ENCODE results near the gene ZNF180.
"Not testable (repeated sequence)": the region's sequence is repeated elsewhere in the genome, so short reads cannot be mapped to it uniquely, and the experiment has no call there.

ZNF180 gene

GRCh38 chr19:44499962-44500949, at the start of gene ZNF180:
Gene ZNF180, minus strand, starts transcription at chr19:44500522. Its CDS starts 3,188 bp downstream, at chr19:44497334.
- Mint-ChIP-seq H3K27me3 (peaks cover 12% of the 10 kb centered on the region), H3K4me1 (peaks cover 45% of the 10 kb centered on the region), H3K27ac (ENCODE audit: low read depth) (peak within 1 kb of the TSS; percentile 94), H3K9me3 (peaks cover 31% of the 10 kb centered on the region), H3K4me3 (peak within 1 kb of the TSS; percentile 97), H3K36me3 (ENCODE audit: insufficient read depth) (peaks cover 22% of the 10 kb centered on the region)
- DNase-seq (ENCODE audit: low spot score in 2 of 2) (peak; percentile 90 to 96), ATAC-seq (replicated peaks; ENCODE audit: extremely low read depth, poor library complexity, severe bottlenecking) (peak; percentile 91)

DNA sequence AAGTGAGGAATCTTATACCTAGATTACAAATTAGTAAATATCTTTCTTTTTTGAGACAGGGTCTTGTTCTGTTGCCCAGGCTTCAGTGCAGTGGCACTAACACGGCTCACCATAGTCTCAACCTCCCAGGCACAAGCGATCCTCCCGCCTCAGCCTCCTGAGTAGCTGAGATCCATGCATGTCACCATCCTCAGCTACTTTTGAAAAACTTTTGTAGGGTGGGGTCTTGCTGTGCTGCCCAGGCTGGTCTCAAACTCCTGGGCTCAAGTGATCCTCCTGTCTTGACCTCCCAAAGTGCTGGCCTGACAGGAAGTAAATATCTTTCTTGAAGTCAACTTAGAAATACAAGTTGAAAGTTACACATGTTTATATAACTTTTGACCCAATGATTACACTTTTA, 49.2 kb upstream of the ZNF180 start:
- Mint-ChIP-seq H3K4me1 (no peaks in the 10 kb centered on the region), H3K4me3 (no peak overlapping the region), H3K9me3 (peaks cover 26% of the 10 kb centered on the region), H3K27ac (ENCODE audit: low read depth) (no peak overlapping the region), H3K27me3 (peaks cover 16% of the 10 kb centered on the region), H3K36me3 (ENCODE audit: insufficient read depth) (no peaks in the 10 kb centered on the region)
- DNase-seq (ENCODE audit: low spot score in 2 of 2): no peak
- no peak for ATAC-seq (replicated peaks; ENCODE audit: extremely low read depth, poor library complexity, severe bottlenecking)

DNA sequence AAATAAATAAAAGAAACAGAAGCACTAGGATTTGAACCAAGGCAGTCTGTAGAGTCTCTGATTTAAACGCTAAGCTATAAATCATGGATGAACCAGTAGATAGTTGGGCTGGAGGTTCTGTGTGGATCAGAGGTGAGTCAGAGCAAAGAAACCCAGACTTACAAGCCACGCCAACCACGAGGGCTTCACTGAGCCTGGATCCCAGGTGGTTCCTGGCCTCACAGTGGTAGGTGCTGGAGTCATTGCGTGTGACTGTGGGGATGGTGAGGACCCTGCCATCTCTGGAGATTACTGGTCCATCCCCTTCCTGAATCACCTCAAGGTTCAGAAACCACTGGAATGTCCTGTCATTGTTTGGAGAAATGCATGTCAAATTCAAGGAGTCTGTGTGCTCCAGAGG, 48.4 kb upstream of the ZNF180 start:
- Mint-ChIP-seq H3K36me3 (ENCODE audit: insufficient read depth) (no peaks in the 10 kb centered on the region), H3K4me1 (no peaks in the 10 kb centered on the region), H3K27ac (ENCODE audit: low read depth) (no peak overlapping the region), H3K27me3 (peaks cover 19% of the 10 kb centered on the region), H3K9me3 (peaks cover 32% of the 10 kb centered on the region), H3K4me3 (no peak overlapping the region)
- no peak for DNase-seq (ENCODE audit: low spot score in 2 of 2)
- ATAC-seq (replicated peaks; ENCODE audit: extremely low read depth, poor library complexity, severe bottlenecking): no peak

- H3K27me3 Mint-ChIP-seq: peaks cover 30% of the 10 kb centered on the region
- no peak for ATAC-seq (replicated peaks; ENCODE audit: extremely low read depth, poor library complexity, severe bottlenecking)
- no peak overlapping the region for H3K27ac Mint-ChIP-seq (ENCODE audit: low read depth)
- peaks cover 34% of the 10 kb centered on the region for H3K9me3 Mint-ChIP-seq
- H3K36me3 Mint-ChIP-seq (ENCODE audit: insufficient read depth): no peaks in the 10 kb centered on the region
- no peak overlapping the region for H3K4me3 Mint-ChIP-seq
- DNase-seq (ENCODE audit: low spot score in 2 of 2): no peak
- H3K4me1 Mint-ChIP-seq: no peaks in the 10 kb centered on the region
Observed at GRCh38 chr19:44544031-44544430, 43.7 kb upstream of the ZNF180 start.

- Mint-ChIP-seq H3K4me3 (no peak overlapping the region), H3K4me1 (no peaks in the 10 kb centered on the region)
Observed at GRCh38 chr19:44542671-44543070, 42.3 kb upstream of the ZNF180 start.

GRCh38 chr19:44540736-44541135, 40.4 kb upstream of the ZNF180 start:
- no peak for ATAC-seq (replicated peaks; ENCODE audit: extremely low read depth, poor library complexity, severe bottlenecking)
- H3K4me1 Mint-ChIP-seq: no peaks in the 10 kb centered on the region
- H3K4me3 Mint-ChIP-seq: no peak overlapping the region
- H3K9me3 Mint-ChIP-seq: peaks cover 34% of the 10 kb centered on the region
- H3K27ac Mint-ChIP-seq (ENCODE audit: low read depth): no peak overlapping the region
- no peak for DNase-seq (ENCODE audit: low spot score in 2 of 2)
- peaks cover 26% of the 10 kb centered on the region for H3K27me3 Mint-ChIP-seq
- H3K36me3 Mint-ChIP-seq (ENCODE audit: insufficient read depth): no peaks in the 10 kb centered on the region

More at GRCh38 chr19:44542671-44543070, 42.3 kb upstream of the ZNF180 start:
- no peak for DNase-seq (ENCODE audit: low spot score in 2 of 2)
- H3K27ac Mint-ChIP-seq (ENCODE audit: low read depth): no peak overlapping the region
- peaks cover 27% of the 10 kb centered on the region for H3K27me3 Mint-ChIP-seq
- peaks cover 35% of the 10 kb centered on the region for H3K9me3 Mint-ChIP-seq
- no peak for ATAC-seq (replicated peaks; ENCODE audit: extremely low read depth, poor library complexity, severe bottlenecking)
- no peaks in the 10 kb centered on the region for H3K36me3 Mint-ChIP-seq (ENCODE audit: insufficient read depth)

DNA sequence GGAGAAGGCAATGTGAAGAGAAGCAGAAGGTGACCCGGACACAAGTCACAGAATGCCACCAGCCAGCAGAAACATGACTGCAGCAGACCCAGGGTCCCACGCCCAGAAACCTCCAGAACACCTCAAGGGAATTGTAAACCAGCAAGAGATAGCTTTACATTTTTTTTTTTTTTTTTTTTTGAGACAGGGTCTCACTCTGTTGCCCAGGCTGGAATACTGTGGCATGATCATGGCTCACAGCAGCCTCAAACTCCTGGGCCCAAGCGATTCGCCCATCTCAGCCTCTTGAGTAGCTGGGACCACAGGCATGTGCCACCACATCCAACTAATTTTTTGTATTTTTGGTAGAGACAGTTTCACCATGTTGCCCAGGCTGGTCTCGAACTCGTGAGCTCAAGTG, 39.7 kb upstream of the ZNF180 start:
- no peak for ATAC-seq (replicated peaks; ENCODE audit: extremely low read depth, poor library complexity, severe bottlenecking)
- peaks cover 29% of the 10 kb centered on the region for H3K27me3 Mint-ChIP-seq
- DNase-seq (ENCODE audit: low spot score in 2 of 2): no peak
- H3K36me3 Mint-ChIP-seq (ENCODE audit: insufficient read depth): no peaks in the 10 kb centered on the region
- no peak overlapping the region for H3K4me3 Mint-ChIP-seq
- no peaks in the 10 kb centered on the region for H3K4me1 Mint-ChIP-seq
- peaks cover 41% of the 10 kb centered on the region for H3K9me3 Mint-ChIP-seq
- H3K27ac Mint-ChIP-seq (ENCODE audit: low read depth): no peak overlapping the region

- ATAC-seq (replicated peaks; ENCODE audit: extremely low read depth, poor library complexity, severe bottlenecking) (no peak), DNase-seq (ENCODE audit: low spot score in 2 of 2) (no peak)
- H3K36me3 Mint-ChIP-seq (ENCODE audit: insufficient read depth): no peaks in the 10 kb centered on the region
- no peak overlapping the region for H3K4me3 Mint-ChIP-seq
- peaks cover 34% of the 10 kb centered on the region for H3K27me3 Mint-ChIP-seq
- no peaks in the 10 kb centered on the region for H3K4me1 Mint-ChIP-seq
- no peak overlapping the region for H3K27ac Mint-ChIP-seq (ENCODE audit: low read depth)
- H3K9me3 Mint-ChIP-seq: peaks cover 35% of the 10 kb centered on the region
Observed at GRCh38 chr19:44539236-44539826, 39.0 kb upstream of the ZNF180 start.

- ATAC-seq (replicated peaks; ENCODE audit: extremely low read depth, poor library complexity, severe bottlenecking); H3K36me3 Mint-ChIP-seq (ENCODE audit: insufficient read depth); H3K4me1 Mint-ChIP-seq; H3K27ac Mint-ChIP-seq (ENCODE audit: low read depth); H3K4me3 Mint-ChIP-seq; DNase-seq (ENCODE audit: low spot score in 2 of 2): not testable (repeated sequence)
- Mint-ChIP-seq H3K9me3 (peaks cover 25% of the 10 kb centered on the region), H3K27me3 (peaks cover 45% of the 10 kb centered on the region)
Observed at GRCh38 chr19:44535361-44535760, 35.0 kb upstream of the ZNF180 start.

DNA sequence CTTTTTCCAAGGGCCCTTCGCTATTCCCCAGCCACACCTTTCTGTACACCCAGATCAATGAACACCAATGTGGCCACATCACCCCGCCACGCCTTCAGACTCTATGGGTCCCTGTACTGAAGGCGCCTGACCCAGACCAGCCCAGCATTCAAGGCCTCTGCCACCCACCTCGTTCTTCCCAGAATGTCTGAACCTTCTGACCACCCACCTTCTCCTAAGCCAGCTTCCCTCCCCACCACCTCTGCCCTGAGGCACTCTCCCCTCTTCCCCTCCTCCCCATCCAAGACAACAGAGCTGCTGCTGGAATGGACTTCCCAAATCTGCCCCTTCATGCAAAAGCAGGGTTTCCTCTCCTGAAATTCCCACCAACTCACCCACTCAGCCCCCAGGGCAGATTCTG, 32.5 kb upstream of the ZNF180 start:
- Mint-ChIP-seq H3K36me3 (ENCODE audit: insufficient read depth) (no peaks in the 10 kb centered on the region), H3K4me3 (no peak overlapping the region), H3K27ac (ENCODE audit: low read depth) (no peak overlapping the region), H3K27me3 (peaks cover 45% of the 10 kb centered on the region), H3K9me3 (peaks cover 30% of the 10 kb centered on the region), H3K4me1 (no peaks in the 10 kb centered on the region)
- ATAC-seq (replicated peaks; ENCODE audit: extremely low read depth, poor library complexity, severe bottlenecking) (no peak), DNase-seq (ENCODE audit: low spot score in 2 of 2) (no peak)

GRCh38 chr19:44530777-44531176, 30.5 kb upstream of the ZNF180 start:
- peaks cover 26% of the 10 kb centered on the region for H3K9me3 Mint-ChIP-seq
- no peak overlapping the region for H3K4me3 Mint-ChIP-seq
- peaks cover 45% of the 10 kb centered on the region for H3K27me3 Mint-ChIP-seq
- ATAC-seq (replicated peaks; ENCODE audit: extremely low read depth, poor library complexity, severe bottlenecking) (no peak), DNase-seq (ENCODE audit: low spot score in 2 of 2) (no peak)
- peaks cover 2% of the 10 kb centered on the region for H3K36me3 Mint-ChIP-seq (ENCODE audit: insufficient read depth)
- H3K4me1 Mint-ChIP-seq: no peaks in the 10 kb centered on the region
- H3K27ac Mint-ChIP-seq (ENCODE audit: low read depth): no peak overlapping the region

GRCh38 chr19:44529536-44529935, 29.2 kb upstream of the ZNF180 start, which contains the start of gene CEACAM20:
Gene CEACAM20, minus strand, starts transcription at chr19:44529675. Its CDS starts 166 bp downstream, at chr19:44529509.
- no peak within 1 kb of the TSS for H3K4me3 Mint-ChIP-seq
- DNase-seq (ENCODE audit: low spot score in 2 of 2) (no peak), ATAC-seq (replicated peaks; ENCODE audit: extremely low read depth, poor library complexity, severe bottlenecking) (no peak)
- H3K27me3 Mint-ChIP-seq: peaks cover 37% of the 10 kb centered on the region
- H3K27ac Mint-ChIP-seq (ENCODE audit: low read depth): no peak within 1 kb of the TSS
- peaks cover 18% of the 10 kb centered on the region for H3K9me3 Mint-ChIP-seq
- peaks cover 2% of the 10 kb centered on the region for H3K36me3 Mint-ChIP-seq (ENCODE audit: insufficient read depth)
- H3K4me1 Mint-ChIP-seq: no peaks in the 10 kb centered on the region

GRCh38 chr19:44527554-44527953, 27.2 kb upstream of the ZNF180 start:
- Mint-ChIP-seq H3K4me1 (no peaks in the 10 kb centered on the region), H3K27me3 (peaks cover 27% of the 10 kb centered on the region), H3K36me3 (ENCODE audit: insufficient read depth) (peaks cover 2% of the 10 kb centered on the region), H3K9me3 (peaks cover 12% of the 10 kb centered on the region), H3K4me3 (no peak overlapping the region), H3K27ac (ENCODE audit: low read depth) (no peak overlapping the region)
- ATAC-seq (replicated peaks; ENCODE audit: extremely low read depth, poor library complexity, severe bottlenecking) (no peak), DNase-seq (ENCODE audit: low spot score in 2 of 2) (no peak)
